ENCODE results near the gene LPCAT4. TPM values are rescaled to one million over a fixed set of nuclear protein-coding genes. Genes with fewer than 3 reads are reported as not detected.
"Not testable (repeated sequence)": the region's sequence is repeated elsewhere in the genome, so short reads cannot be mapped to it uniquely, and the experiment has no call there.

LPCAT4 gene
- total and polyA plus RNA-seq, 2 experiments from 2014 or later = 13.5 to 22.1 TPM

DNA sequence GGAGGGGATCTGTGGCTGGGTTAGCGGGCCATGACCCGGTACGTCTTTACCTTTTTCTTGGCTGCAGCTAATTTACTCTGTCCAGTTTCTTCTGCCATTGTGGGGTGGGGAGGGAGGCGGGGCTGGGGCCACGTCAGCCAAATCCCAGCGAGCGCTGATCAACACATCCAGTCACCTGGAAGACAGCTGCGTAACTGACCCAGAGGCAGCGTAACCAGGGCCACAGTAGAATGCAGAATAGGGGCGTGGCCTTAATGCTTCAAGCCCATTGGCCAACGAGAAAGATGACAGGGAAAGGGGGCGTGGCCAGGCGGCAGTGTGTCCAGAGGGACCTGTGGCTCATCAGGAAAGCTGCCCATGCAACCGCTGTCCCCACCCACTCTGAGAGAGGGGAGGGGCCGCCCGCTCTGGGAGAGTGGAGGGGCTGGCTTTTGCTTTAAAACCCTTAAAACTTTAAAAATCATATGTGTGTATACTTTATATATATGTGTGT is 22.6 kb upstream of the LPCAT4 start:
- not testable (repeated sequence) for H3K9me3 ChIP-seq (ENCODE audit: low read depth); H3K9me2 ChIP-seq (replicated peaks; ENCODE audit: insufficient read depth); DNase-seq (ENCODE audit: low spot score); H2AFZ ChIP-seq; H3K27me3 ChIP-seq; H3K36me3 ChIP-seq (replicated peaks; ENCODE audit: insufficient read depth, low read depth); H3K4me3 ChIP-seq; H3K4me2 ChIP-seq; H4K20me1 ChIP-seq (ENCODE audit: insufficient read depth, poor library complexity, severe bottlenecking); H3K4me1 ChIP-seq (ENCODE audit: insufficient read depth); H3K27ac ChIP-seq; H3K79me2 ChIP-seq
- WGBS (ENCODE audit: low lambda C conversion rate, missing lambda C conversion rate) = no CpG with 5 or more reads among the region's 16 CpGs

DNA sequence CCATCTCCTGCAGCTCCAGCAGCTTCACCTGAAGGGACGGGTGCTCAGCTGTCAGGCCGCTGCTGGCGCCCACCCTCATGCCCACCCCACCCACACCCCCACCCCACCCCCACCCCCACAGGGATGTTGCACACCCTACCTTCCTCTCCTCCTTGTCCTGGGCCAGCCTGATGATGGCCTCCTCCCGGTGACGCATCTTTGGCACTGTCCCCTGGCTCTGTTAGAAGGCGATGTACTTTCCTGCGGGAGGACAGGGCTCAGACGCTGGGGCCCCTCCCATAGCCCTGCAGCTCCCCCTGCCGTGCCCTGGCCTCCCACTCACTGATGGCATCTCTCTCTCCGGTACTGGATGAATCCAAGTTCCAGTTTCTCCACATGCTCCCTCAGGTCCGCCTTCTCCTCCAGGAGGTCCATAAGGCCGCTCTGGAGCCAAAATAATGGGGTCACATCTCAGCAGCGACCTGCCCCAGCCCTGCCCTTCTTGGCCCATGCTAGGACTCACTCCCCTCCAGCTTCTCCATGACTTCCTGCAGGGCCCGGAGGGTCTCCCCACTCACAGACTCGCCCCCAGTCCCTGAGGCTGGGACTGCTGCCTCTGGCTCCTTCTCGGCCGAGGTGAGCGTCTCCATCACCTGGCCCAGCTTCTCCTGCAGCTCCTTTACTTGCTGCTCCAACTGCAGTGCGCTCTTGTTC is 15.0 kb upstream of the LPCAT4 start:
- not testable (repeated sequence) for H3K4me2 ChIP-seq; H3K9me3 ChIP-seq (ENCODE audit: low read depth); H3K27ac ChIP-seq; H3K27me3 ChIP-seq; H3K36me3 ChIP-seq (replicated peaks; ENCODE audit: insufficient read depth, low read depth); H2AFZ ChIP-seq; H3K79me2 ChIP-seq; H3K9me2 ChIP-seq (replicated peaks; ENCODE audit: insufficient read depth); H4K20me1 ChIP-seq (ENCODE audit: insufficient read depth, poor library complexity, severe bottlenecking); H3K4me1 ChIP-seq (ENCODE audit: insufficient read depth); DNase-seq (ENCODE audit: low spot score); H3K4me3 ChIP-seq
- no CpG with 5 or more reads among the region's 19 CpGs for WGBS (ENCODE audit: low lambda C conversion rate, missing lambda C conversion rate)

DNA sequence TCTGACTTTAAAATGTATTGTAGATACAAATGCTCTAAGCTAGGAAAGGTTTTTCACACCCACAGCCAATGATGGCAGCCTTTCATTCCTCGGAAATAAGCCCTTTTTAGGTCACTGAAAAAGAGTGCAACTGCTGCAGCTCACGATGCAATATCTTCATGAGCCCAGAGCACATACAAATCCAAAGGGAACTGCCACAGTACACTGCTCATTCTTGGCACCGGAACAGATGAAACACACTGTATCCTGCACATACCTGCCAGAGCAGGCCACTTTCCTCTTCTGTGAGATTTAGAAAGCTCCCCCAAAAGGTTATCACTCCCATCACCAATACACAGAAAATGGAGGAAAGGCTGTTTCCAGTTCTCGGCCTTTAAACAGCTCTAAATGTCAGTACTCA is 13.5 kb upstream of the LPCAT4 start:
- DNase-seq (ENCODE audit: low spot score); H2AFZ ChIP-seq; H3K79me2 ChIP-seq; H3K9me3 ChIP-seq (ENCODE audit: low read depth); H3K4me3 ChIP-seq; H3K9me2 ChIP-seq (replicated peaks; ENCODE audit: insufficient read depth); H3K4me1 ChIP-seq (ENCODE audit: insufficient read depth); H3K36me3 ChIP-seq (replicated peaks; ENCODE audit: insufficient read depth, low read depth); H3K4me2 ChIP-seq; H3K27me3 ChIP-seq; H4K20me1 ChIP-seq (ENCODE audit: insufficient read depth, poor library complexity, severe bottlenecking); H3K27ac ChIP-seq: not testable (repeated sequence)
- WGBS (ENCODE audit: low lambda C conversion rate, missing lambda C conversion rate) = 93% methylated on average over 4 of the region's 4 CpGs

DNA sequence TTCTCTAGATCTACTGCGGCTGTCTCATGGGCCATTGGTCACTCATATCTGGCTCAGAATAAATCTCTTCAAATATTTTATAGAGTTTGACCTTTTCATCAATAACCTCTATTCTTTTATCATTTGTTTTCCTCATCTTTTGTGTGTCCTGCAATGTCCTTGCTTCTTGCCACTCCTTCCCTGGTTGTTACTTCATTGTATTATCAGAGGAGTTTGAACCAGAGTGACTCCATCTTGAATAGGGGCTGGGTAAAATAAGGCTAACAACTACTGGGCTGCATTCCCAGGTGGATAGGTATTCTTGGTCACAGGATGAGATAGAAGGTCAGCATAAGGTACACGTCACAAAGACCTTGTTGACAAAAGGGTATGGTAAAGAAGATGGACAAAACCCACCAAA is 9.9 kb upstream of the LPCAT4 start:
- H3K9me3 ChIP-seq (ENCODE audit: low read depth) = no peaks in the 10 kb centered on the region
- no peaks in the 10 kb centered on the region for H3K79me2 ChIP-seq
- no peak overlapping the region for H3K27ac ChIP-seq
- H3K27me3 ChIP-seq = no peaks in the 10 kb centered on the region
- no peak for TF ChIP-seq EZH2 (IDR thresholded peaks at IDR 0.05; ENCODE audit: borderline replicate concordance)
- no peak for TF ChIP-seq EZH2phosphoT487 (IDR thresholded peaks at IDR 0.05; ENCODE audit: low read depth, severe bottlenecking, unreplicated experiment)
- TF ChIP-seq, protein P1, sequence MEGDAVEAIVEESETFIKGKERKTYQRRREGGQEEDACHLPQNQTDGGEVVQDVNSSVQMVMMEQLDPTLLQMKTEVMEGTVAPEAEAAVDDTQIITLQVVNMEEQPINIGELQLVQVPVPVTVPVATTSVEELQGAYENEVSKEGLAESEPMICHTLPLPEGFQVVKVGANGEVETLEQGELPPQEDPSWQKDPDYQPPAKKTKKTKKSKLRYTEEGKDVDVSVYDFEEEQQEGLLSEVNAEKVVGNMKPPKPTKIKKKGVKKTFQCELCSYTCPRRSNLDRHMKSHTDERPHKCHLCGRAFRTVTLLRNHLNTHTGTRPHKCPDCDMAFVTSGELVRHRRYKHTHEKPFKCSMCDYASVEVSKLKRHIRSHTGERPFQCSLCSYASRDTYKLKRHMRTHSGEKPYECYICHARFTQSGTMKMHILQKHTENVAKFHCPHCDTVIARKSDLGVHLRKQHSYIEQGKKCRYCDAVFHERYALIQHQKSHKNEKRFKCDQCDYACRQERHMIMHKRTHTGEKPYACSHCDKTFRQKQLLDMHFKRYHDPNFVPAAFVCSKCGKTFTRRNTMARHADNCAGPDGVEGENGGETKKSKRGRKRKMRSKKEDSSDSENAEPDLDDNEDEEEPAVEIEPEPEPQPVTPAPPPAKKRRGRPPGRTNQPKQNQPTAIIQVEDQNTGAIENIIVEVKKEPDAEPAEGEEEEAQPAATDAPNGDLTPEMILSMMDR (IDR thresholded peaks at IDR 0.05; ENCODE audit: poor library complexity) = no peak
- H4K20me1 ChIP-seq (ENCODE audit: insufficient read depth, poor library complexity, severe bottlenecking) = no peaks in the 10 kb centered on the region
- 96% methylated on average over 2 of the region's 2 CpGs for WGBS (ENCODE audit: low lambda C conversion rate, missing lambda C conversion rate)
- no peak overlapping the region for H3K4me3 ChIP-seq
- H3K36me3 ChIP-seq (replicated peaks; ENCODE audit: insufficient read depth, low read depth) = no peaks in the 10 kb centered on the region
- H3K4me1 ChIP-seq (ENCODE audit: insufficient read depth) = no peaks in the 10 kb centered on the region
- H3K9me2 ChIP-seq (replicated peaks; ENCODE audit: insufficient read depth) = no peaks in the 10 kb centered on the region
- no peak overlapping the region for H3K4me2 ChIP-seq
- no peak for DNase-seq (ENCODE audit: low spot score)
- no peak overlapping the region for H2AFZ ChIP-seq

DNA sequence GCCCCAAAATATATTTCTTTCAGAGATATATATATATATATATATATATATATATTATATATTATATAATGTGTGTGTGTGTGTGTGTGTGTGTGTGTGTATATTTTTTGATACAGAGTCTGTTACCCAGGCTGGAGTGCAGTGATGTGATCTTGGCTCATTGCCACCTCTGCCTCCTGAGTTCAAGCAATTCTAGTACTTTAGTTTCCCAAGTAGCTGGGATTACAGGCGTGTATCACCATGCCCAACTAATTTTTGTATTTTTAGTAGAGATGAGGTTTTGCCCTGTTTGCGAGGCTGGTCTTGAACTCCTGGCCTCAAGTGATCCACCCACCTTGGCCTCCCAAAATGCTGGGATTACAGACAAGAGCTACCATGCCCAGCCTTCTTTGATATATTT is 8.5 kb upstream of the LPCAT4 start:
- H3K4me3 ChIP-seq; H3K79me2 ChIP-seq; H3K27ac ChIP-seq; H2AFZ ChIP-seq; H3K36me3 ChIP-seq (replicated peaks; ENCODE audit: insufficient read depth, low read depth); H4K20me1 ChIP-seq (ENCODE audit: insufficient read depth, poor library complexity, severe bottlenecking); H3K9me2 ChIP-seq (replicated peaks; ENCODE audit: insufficient read depth); H3K27me3 ChIP-seq; DNase-seq (ENCODE audit: low spot score); H3K4me1 ChIP-seq (ENCODE audit: insufficient read depth); H3K4me2 ChIP-seq; H3K9me3 ChIP-seq (ENCODE audit: low read depth): not testable (repeated sequence)
- WGBS (ENCODE audit: low lambda C conversion rate, missing lambda C conversion rate) = 98% methylated on average over 2 of the region's 2 CpGs
